GM12892 (cell line): ENCODE data around the gene ELF2.

Source experiments
- POLR2A ChIP-seq: IDR thresholded peaks from 2 replicates; pipeline ENCODE4 v1.6.1; 2011; ENCODE audit warnings: low read depth, low read length, control low read depth
- POLR2AphosphoS5 ChIP-seq: IDR thresholded peaks from 2 replicates; pipeline ENCODE4 v1.6.1; 2011; ENCODE audit warnings: low read depth, low read length, control low read depth

- TF ChIP-seq POLR2A (no peak), POLR2AphosphoS5 (no peak)
These were observed 22.0 kb downstream of the ELF2 start for GRCh38 chr4:139154952-139155557.
